ENCODE data around the gene FGF4.
"Not testable (repeated sequence)": the region's sequence is repeated elsewhere in the genome, so short reads cannot be mapped to it uniquely, and the experiment has no call there.

FGF4 gene

DNA sequence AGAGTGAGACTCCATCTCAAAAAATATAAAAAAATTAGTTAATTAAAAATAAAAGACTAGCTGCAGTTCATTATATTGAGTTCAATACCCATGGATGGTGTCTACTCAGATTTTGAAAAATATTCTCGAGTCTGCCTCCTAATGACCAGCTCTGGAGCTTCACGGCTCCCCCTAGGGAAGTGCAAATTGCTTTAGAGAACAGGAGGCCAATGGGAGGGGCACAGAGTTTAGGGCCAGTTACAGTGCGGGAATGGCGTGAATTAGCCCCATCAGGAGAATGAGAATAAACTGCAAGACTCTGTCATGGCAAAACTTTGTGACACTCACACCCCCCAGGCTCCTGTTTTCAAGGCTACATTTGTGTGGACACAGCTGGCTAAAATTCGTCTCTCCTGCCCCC is 4.6 kb downstream of the FGF4 start:
- Mint-ChIP-seq H3K4me3 (no peak overlapping the region), H3K27ac (no peak overlapping the region), H3K4me1 (peaks cover 0 to 2% of the 10 kb centered on the region in 2 donors), H3K27me3 (peaks cover 35 to 59% of the 10 kb centered on the region in 2 donors), H3K36me3 (no peaks in the 10 kb centered on the region), H3K9me3 (no peaks in the 10 kb centered on the region)
- no peak for DNase-seq
- no peak for ATAC-seq (replicated peaks)

DNA sequence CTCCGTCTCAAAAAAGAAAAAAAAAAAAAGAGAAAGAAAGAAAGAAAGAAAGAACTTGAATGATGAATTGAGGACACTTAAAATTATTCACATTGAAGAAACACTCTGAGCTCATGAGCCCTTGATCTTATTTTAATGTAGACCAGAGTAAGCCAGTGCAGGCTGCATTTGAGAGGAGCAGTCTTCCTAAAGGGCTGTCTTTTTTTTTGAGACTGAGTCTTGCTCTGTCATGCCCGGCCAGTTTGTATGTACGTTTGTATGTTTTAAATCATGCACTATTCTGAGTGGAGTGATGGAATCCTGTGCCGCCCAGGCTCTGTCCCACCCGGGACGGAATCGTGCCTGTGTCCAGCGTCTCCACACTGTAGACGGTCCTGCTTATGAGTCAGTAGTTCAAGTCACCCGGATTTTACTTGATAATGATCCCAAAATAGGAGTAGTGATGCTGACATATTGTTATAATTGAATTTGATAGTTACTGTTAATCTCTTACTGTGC is 9.6 kb downstream of the FGF4 start:
- ATAC-seq (replicated peaks) (no peak), DNase-seq (no peak)
- Mint-ChIP-seq H3K27ac (no peak overlapping the region), H3K9me3 (peaks cover 0 to 2% of the 10 kb centered on the region in 2 donors), H3K4me3 (no peak overlapping the region), H3K27me3 (peaks cover 41 to 57% of the 10 kb centered on the region in 2 donors), H3K4me1 (no peaks in the 10 kb centered on the region), H3K36me3 (no peaks in the 10 kb centered on the region)

DNA sequence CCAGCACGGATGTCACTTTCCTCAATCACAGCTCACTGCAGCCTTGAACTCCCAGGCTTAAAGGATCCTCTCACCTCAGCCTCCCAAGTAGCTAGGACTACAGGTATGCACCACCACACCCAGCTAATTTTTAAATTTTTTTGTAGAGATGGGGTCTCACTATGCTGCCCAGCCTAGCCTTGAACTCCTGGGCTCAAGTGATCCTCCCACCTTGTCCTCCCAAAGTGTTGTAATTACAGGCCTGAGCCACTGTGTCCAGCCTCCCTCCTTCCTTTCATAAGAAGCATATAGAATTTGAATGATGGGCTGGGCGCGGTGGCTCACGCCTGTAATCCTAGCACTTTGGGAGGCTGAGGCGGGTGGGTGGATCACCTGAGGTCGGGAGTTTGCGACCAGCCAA is 10.2 kb downstream of the FGF4 start:
- ATAC-seq (replicated peaks); H3K36me3 Mint-ChIP-seq; H3K9me3 Mint-ChIP-seq; H3K27ac Mint-ChIP-seq; H3K4me3 Mint-ChIP-seq; DNase-seq; H3K4me1 Mint-ChIP-seq: not testable (repeated sequence)
- H3K27me3 Mint-ChIP-seq = peaks cover 39 to 54% of the 10 kb centered on the region in 2 donors

DNA sequence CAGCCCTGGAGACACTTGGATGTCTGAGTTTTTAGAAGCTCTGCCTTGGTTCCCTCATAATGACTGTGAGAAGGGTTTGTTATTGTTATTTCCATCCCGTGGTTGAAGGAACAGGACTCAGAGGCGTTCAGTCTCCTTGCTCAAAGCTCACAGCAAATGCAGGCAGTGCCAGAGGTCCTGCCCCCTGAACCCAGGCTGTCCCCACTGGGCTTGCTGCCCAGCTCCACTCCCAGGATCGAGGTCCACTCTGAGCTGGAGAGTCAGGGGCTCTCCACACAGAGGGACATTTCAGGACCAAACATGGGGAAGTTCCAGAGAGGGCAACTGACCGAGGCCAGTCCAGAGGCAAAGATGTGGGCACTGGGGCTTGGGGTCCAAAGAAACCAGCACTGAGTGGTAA is 14.8 kb downstream of the FGF4 start:
- Mint-ChIP-seq H3K27me3 (peaks cover 40 to 48% of the 10 kb centered on the region in 2 donors), H3K9me3 (peaks cover 3 to 9% of the 10 kb centered on the region in 2 donors), H3K27ac (no peak overlapping the region), H3K4me1 (no peaks in the 10 kb centered on the region), H3K36me3 (peaks cover 0 to 2% of the 10 kb centered on the region in 2 donors), H3K4me3 (no peak overlapping the region)
- ATAC-seq (replicated peaks) (no peak), DNase-seq (no peak)

DNA sequence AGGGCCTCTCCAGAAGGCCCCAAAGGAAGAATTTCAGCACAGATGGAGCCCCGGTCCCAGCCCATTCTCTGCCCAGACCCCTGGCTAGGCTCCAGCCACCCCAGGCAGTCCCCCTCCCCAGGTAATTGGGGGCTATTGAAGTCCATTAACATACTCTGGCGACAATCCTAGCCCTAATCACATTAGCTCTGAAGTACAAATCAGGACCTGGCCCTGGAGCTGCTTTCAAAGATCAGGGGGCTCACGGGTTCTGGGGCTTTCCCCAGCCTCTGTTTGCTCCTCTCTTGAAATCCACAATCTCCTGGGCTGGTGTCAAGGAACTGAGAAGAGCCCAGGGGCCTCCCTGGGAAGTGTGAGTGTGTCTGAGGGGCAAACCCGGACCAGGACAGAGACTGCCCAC is 22.3 kb downstream of the FGF4 start:
- Mint-ChIP-seq H3K4me3 (no peak overlapping the region), H3K4me1 (no peaks in the 10 kb centered on the region), H3K9me3 (peaks cover 3 to 4% of the 10 kb centered on the region in 2 donors), H3K27ac (no peak overlapping the region), H3K27me3 (peaks cover 18 to 27% of the 10 kb centered on the region in 2 donors), H3K36me3 (no peaks in the 10 kb centered on the region)
- DNase-seq (no peak), ATAC-seq (replicated peaks) (no peak)

DNA sequence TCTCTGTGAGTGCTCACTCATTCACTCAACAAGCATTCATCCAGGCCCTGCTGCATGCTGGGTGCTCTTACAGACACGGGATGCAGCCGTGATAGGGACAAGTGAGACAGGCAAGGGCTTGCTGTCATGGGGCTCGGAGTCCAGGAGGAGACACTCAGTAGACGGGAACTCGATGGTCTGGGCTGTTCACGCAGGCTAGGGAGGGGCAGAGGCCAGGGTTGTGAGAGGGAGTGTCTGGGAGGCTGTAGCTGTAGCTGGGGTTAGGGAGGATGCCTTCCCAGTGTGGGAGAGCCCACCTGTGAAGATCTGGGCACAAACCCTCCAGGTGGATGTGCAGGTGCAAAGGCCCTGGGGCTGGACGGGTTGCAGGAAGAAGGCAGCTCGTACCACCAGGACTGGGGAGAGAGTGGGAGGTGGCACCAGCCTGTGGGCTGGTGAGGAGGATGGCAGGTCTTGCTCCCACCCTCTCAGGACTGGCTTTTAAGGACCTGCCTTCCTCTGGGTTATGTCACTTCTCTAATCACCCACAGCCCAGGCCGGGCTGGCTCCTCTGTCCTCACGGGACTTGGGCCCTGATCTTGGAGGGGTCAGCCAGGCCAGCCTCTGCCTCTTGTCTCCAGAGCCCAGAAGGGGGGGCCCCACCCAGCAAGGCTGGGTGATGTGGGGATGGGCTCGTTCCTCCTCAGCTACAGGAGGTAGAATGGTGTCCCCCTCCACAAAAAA is 24.1 kb downstream of the FGF4 start:
- Mint-ChIP-seq H3K27me3 (peaks cover 11 to 18% of the 10 kb centered on the region in 2 donors), H3K9me3 (peaks cover 0 to 1% of the 10 kb centered on the region in 2 donors), H3K36me3 (no peaks in the 10 kb centered on the region), H3K4me1 (no peaks in the 10 kb centered on the region), H3K4me3 (no peak overlapping the region), H3K27ac (no peak overlapping the region)
- ATAC-seq (replicated peaks) (no peak), DNase-seq (no peak)

DNA sequence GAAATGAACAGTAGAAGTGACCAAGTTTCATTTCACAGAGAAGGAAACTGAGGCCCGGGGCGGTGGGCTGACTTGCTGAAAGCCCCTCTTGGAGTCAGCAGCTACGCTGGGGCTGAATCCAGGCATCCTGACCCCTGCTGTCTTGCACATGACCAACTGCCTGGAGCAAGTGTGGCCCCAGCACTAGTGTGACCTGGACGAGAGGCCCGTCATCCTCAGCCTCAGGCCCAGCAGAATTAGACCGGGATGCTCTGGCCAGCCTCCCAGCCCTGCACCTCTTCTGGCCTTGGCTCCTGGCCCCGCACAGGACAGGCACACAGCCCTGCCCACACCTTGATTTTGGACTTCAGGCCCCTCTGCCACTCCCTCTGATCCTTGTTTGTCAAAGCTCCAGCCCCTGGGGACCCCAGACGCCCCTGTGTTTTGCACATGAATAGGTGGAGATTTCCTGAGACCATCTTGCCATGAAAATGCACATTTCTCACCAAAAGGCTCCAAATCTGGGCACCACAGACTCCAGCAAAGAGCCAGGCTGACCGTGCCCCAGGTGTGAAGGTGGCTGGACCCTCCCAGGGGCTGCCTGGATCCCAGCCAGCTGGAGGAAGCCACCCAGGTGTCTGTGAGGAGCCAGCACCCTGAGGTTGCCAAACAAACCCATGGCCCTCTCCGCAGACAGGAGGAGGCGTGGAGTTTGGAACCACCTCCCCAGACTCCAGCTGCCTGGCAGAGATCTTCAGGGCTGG is 24.9 kb downstream of the FGF4 start:
- H3K4me1 Mint-ChIP-seq = no peaks in the 10 kb centered on the region
- H3K36me3 Mint-ChIP-seq = no peaks in the 10 kb centered on the region
- ATAC-seq (replicated peaks) (no peak), DNase-seq (no peak)
- H3K27me3 Mint-ChIP-seq = peaks cover 13 to 21% of the 10 kb centered on the region in 2 donors
- H3K4me3 Mint-ChIP-seq = no peak overlapping the region
- H3K27ac Mint-ChIP-seq = no peak overlapping the region
- H3K9me3 Mint-ChIP-seq = no peaks in the 10 kb centered on the region

DNA sequence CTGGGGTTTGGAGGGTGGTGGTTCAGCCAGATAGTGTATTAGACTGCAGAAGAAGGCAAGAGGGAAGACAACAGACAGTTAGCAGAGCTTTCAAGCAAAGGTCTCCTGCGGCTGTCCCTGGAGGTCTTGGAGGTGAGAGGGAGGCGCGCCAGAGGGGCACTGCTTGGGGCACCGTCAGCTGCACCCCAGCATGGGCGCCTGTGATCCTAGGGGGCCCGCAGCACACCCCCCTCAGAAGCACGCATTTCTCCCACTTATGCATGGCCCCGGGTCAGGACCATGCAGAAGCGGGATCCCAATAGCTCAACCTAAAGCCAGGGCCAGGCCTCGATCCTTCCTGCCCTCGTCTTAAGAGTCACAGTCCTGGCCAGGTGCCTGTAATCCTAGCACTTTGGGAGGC is 26.5 kb downstream of the FGF4 start:
- DNase-seq (no peak), ATAC-seq (replicated peaks) (no peak)
- no peaks in the 10 kb centered on the region for H3K4me1 Mint-ChIP-seq
- H3K4me3 Mint-ChIP-seq = no peak overlapping the region
- H3K9me3 Mint-ChIP-seq = no peaks in the 10 kb centered on the region
- no peaks in the 10 kb centered on the region for H3K36me3 Mint-ChIP-seq
- no peak overlapping the region for H3K27ac Mint-ChIP-seq
- H3K27me3 Mint-ChIP-seq = peaks cover 17 to 23% of the 10 kb centered on the region in 2 donors

DNA sequence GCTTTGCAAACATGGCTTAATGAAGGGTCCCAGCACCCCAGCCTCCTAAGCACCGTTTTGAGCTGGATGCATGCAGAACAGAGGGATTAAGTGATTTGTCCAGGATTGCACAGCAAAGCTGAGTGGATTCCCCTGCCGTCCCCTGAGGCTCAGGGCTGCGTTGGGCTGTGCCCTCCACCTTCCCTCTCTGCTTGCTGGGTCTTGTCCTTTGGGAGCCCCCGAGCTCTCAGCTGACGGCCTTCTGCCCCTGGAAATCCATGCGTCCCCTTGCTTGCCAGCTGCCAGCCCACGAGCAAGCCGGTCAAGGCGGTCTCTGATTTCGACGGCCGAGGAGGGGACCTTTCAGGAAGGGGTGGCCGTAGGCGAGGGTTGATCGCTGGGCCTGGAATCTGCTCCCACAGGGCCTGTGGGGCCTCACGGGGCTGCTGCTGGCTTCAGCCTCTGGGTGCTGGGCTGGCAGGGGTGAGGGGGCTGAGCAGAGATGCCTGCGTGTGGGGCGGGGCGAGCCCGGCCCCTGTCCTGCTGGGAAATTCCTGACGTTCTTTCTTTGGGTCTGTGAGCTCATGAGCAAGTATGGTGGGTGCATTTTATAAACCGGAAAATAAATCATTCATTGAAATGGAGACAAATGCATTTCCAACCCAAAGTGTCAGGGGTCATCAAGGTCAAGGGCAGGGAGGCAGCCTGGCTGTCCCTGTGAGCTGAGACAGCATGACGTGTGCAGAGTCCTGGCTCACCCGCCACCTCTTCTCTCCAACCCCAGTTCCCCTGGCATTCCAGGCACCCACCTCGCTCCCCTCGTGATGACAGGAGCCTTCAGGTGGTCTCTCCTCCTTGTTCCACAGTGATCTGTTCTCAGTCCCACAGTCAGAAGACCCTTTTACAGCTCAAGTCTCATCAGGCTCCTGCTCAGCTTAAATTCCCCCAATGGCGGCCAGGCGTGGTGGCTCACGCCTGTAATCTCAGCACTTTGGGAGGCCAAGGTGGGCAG is 28.1 kb downstream of the FGF4 start:
- H3K27me3 Mint-ChIP-seq = peaks cover 17 to 28% of the 10 kb centered on the region in 2 donors
- H3K27ac Mint-ChIP-seq = no peak overlapping the region
- H3K4me3 Mint-ChIP-seq = no peak overlapping the region
- H3K9me3 Mint-ChIP-seq = no peaks in the 10 kb centered on the region
- DNase-seq (no peak), ATAC-seq (replicated peaks) (no peak)
- H3K4me1 Mint-ChIP-seq = no peaks in the 10 kb centered on the region
- no peaks in the 10 kb centered on the region for H3K36me3 Mint-ChIP-seq

DNA sequence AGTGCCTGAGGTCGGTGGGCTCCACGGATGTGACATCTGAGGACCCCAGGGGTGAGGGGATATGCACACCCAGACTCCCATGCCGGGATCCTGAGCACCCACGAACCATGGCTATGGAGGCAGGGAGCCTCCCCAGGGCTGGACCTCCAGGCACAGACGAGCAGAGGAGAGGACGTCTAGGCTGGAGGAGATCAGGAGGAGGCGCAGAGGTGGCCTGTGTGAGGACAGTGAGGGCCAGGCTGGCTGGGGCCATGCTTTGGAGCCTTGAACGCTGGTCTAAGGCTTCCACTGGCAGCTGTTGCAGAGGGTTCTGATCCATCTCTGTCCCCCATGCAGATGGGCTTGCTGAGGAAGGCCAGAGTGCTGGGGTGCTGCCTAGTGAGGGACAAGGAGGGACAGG is 29.0 kb downstream of the FGF4 start:
- ATAC-seq (replicated peaks) = no peak
- Mint-ChIP-seq H3K4me3 (no peak overlapping the region), H3K4me1 (no peaks in the 10 kb centered on the region), H3K36me3 (no peaks in the 10 kb centered on the region), H3K27me3 (peaks cover 22 to 28% of the 10 kb centered on the region in 2 donors), H3K9me3 (no peaks in the 10 kb centered on the region), H3K27ac (no peak overlapping the region)
- no peak for DNase-seq

DNA sequence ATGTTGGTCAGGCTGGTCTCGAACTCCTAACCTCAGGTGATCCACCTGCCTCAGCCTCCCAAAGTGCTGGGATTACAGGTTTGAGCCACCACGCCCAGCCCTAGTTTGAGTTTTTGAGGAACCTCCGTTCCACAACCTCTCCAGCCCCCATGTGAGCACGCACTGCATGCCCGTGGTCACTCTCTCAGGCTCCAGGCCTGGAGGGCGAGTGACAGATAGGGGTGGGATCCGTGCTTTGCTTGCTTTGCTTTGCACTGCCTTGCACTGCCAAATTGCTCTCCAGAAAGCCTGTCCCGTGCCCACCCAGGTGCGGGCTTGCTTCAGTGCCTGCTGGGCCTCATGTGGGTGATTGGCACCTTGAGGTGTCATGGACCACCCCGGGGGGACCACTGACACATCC is 29.9 kb downstream of the FGF4 start:
- no peaks in the 10 kb centered on the region for H3K36me3 Mint-ChIP-seq
- no peak overlapping the region for H3K4me3 Mint-ChIP-seq
- no peaks in the 10 kb centered on the region for H3K9me3 Mint-ChIP-seq
- H3K4me1 Mint-ChIP-seq = no peaks in the 10 kb centered on the region
- DNase-seq (no peak), ATAC-seq (replicated peaks) (no peak)
- H3K27me3 Mint-ChIP-seq = peaks cover 22 to 24% of the 10 kb centered on the region in 2 donors
- no peak overlapping the region for H3K27ac Mint-ChIP-seq

DNA sequence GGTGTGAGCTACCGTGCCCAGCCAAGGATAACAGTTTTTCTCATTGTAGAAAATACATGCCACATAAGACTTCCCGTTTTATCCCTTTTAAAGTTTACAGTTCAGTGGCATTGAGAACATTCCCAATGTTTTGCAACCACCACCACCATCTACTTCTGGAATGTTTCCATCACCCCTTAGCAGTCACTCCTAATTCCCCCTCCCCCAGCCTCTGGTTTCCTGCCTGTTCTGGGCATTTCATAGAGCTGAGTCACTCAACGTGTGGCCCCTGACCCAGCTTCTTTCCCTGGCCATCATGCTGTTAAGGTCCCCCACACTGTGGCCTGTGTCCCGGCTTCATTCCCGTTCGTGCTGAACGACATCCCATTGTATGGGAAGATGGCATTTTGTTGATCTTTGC is 30.7 kb downstream of the FGF4 start:
- DNase-seq = no peak

DNA sequence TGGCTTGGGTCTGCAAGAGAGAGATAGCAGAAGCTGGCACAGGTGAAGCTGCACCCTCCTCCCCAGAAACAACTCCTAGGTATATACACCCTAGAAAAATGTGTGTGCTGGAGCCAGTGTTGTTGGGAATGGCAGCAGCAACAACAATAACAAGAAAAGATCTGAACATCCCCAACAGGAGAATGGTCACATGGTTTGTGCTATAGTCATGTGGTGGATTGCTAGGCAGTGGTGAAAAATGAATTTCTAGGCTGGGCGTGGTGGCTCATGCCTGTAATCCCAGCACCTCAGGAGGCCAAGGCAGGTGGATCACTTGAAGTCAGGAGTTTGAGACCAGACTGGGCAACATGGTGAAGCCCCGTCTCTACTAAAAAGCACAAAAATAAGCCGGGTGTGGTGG is 40.3 kb downstream of the FGF4 start:
- H3K9me3 Mint-ChIP-seq = peaks cover 11 to 16% of the 10 kb centered on the region in 2 donors
- H3K4me1 Mint-ChIP-seq = no peaks in the 10 kb centered on the region
- ATAC-seq (replicated peaks) = no peak
- H3K27me3 Mint-ChIP-seq = peaks cover 42 to 49% of the 10 kb centered on the region in 2 donors
- peaks cover 3 to 4% of the 10 kb centered on the region in 2 donors for H3K36me3 Mint-ChIP-seq
- no peak overlapping the region for H3K4me3 Mint-ChIP-seq
- H3K27ac Mint-ChIP-seq = no peak overlapping the region
- no peak for DNase-seq

More for the DNA sequence above, 30.7 kb downstream of the FGF4 start:
- no peak overlapping the region for H3K4me3 Mint-ChIP-seq
- H3K27ac Mint-ChIP-seq = no peak overlapping the region
- H3K4me1 Mint-ChIP-seq = no peaks in the 10 kb centered on the region
- H3K36me3 Mint-ChIP-seq = no peaks in the 10 kb centered on the region
- peaks cover 24 to 25% of the 10 kb centered on the region in 2 donors for H3K27me3 Mint-ChIP-seq
- H3K9me3 Mint-ChIP-seq = peaks cover 0 to 2% of the 10 kb centered on the region in 2 donors
- ATAC-seq (replicated peaks) = no peak

DNA sequence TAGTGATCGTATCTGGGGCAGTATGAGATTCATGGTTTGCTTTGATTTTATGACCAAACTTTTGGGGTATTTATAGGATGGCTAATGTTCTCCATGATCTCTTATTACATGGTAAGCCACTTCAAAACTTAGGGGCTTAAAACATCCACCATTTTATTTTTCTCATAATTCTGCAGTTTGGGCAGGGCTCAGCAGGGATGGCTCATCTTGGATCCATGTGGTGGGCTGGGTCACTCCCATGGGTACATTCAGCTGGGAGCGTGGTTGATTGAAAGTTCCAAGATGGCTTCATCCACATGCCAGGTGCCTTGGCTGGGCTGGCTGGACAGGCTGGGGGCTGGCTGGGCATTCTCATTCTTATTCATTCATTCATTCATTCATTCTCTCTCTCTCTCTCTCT is 40.8 kb downstream of the FGF4 start:
- H3K4me3 Mint-ChIP-seq = no peak overlapping the region
- no peaks in the 10 kb centered on the region for H3K4me1 Mint-ChIP-seq
- H3K9me3 Mint-ChIP-seq = peaks cover 8 to 16% of the 10 kb centered on the region in 2 donors
- no peak for DNase-seq
- ATAC-seq (replicated peaks) = no peak
- peaks cover 3 to 4% of the 10 kb centered on the region in 2 donors for H3K36me3 Mint-ChIP-seq
- H3K27ac Mint-ChIP-seq = no peak overlapping the region
- H3K27me3 Mint-ChIP-seq = peaks cover 47 to 50% of the 10 kb centered on the region in 2 donors
